Ovary (tissue), 3 donors: ENCODE measurements around the gene SLC26A2.

ENCODE experiments used
- CTCF ChIP-seq, 3 donors: fragments of 450-650 bp in 2 of 3; fragments of 200-600 bp in 1 of 3; IDR thresholded peaks; one replicate each; pipeline versions ENCODE4 v1.5.1 to v1.8.0; 2016 to 2022; ENCODE audit warnings: antibody characterized with exemption in 3 of 3, mild to moderate bottlenecking in 1 of 3
- POLR2A ChIP-seq: fragments of 450-650 bp; IDR thresholded peaks from one replicate; pipeline ENCODE4 v1.6.1; 2017; ENCODE audit warnings: antibody characterized with exemption, mild to moderate bottlenecking, moderate library complexity
- donor health status: DM: no; HTN: no; CAD: no.

DNA sequence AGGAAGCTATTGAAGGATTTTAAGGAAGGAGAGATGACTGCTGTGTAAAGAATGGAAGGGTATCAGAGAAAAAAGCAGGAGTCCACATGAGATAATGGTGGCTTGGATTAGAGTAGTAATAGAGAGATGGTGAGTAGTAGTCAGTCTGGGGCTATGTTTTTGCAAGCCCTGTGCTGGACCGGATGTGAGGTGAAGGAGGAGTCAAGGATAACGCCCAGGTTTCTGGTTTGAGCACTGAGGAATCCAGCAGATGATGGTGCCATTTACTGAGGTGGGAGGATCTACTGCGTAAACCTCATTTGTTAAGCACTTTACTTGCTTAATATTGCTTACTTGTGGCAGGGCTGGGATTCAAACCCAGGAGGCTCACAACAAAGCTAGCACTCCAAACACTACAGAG is 38.8 kb downstream of the SLC26A2 start:
- TF ChIP-seq CTCF (IDR thresholded peaks at IDR 0.05) (no peak), POLR2A (no peak)
